GM21723 (cell line): ENCODE results near the gene RINL.
A peak's percentile ranks its signal among the peaks of the same experiment; 100 is the strongest.

Experiments used
- ATAC-seq: cut with Tn5 transposase; IDR thresholded peaks from one replicate; pipeline ENCODE4 v1.9.1; 2021; ENCODE audit warnings: mild to moderate bottlenecking, moderate library complexity; ENCODE audit not compliant: unreplicated experiment

The RINL gene

DNA sequence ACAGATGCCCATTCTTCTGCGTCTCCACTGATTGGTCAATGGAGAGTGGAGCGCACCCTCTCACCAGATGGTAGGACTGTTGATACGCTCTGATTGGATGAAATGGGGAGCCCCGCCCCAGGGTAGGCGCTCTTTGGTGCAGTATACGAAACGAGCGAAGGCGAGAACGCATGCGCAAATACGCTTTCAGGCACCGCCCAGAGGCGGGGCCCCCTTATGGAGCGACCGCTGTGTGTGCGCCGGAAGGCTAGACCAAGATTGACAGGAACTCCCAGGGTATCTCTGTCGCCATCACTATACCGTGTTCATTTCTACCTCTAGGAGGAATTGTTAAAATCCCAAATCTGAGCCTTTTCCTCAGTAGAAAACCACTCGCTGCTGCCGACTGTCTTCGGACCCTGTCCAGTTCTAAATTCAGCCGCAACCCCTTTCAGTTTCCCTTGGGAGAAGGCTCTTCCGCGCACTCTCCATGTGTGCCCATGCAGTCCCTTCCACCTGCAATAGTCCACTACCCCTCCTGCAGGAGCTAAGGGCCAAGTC, 27.6 kb downstream of the RINL start:
- peak; percentile 67 for ATAC-seq

DNA sequence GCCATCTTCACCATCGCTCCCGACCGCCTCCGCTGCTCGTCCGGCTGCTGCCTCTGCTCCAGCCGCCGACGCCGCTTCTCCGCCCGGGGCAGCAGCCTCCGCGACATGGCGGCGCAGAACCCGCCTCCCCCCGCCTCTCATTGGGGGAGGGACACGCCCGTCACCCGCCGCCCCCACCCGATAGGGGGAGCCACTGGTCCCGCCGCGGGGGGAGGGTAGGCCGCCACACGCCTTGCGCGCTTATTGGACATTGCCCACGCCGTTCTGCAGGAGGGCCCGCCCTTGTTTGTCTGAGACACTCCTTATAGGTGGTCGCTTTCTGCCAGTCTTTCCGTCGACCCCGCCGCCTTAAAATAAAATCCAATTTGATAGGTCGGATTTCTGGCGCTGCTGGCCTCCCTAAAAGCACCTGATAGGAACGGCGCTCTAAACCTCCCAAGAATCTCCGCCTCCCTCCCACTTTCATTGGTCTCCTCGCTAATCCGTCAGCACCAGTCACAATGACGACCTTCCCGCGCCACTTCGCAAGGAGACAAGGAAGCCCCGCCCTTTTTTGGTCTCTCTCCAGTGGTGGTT, 28.1 kb downstream of the RINL start, which contains the start of gene HNRNPL:
HNRNPL (minus strand) TSS at position 127 of the 576 bp plus-strand sequence; CDS start at position 107, 20 bp downstream.
- ATAC-seq, result peak; percentile 54

DNA sequence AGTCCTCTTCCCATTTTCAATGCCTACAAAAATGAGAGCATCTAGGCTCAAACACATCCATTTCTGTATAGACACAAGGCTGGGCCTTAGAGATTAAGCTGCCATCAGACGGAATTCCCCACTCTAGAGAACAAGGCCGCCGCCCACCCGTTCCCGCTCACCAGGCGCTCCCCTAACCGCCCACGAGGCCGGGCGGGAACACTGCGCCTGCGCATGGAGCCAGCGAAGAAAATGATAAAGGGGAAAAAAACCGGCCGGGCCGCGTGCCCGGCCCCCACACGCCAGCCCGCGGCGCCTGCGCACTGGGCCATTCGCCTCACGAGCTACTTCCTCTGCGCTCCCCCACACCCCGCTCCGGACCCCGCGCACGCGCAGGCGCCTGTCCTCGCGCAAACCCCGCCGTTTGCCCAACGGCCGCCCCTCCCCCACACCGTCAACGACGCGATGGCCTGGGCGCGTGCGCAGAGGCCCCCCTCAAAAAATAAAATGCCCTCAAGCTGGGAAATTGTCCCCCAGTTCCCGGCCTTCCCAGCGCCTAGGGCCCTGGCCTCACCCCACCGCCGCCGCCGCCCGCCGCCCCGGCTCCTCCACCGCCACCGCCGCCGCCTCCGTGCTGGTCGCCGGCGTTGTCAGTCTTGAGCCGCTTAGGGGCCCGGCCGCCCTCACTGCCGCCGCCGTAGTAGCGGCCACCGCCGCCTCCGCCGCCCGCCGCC, 28.8 kb downstream of the RINL start:
- peak; percentile 15 for ATAC-seq

DNA sequence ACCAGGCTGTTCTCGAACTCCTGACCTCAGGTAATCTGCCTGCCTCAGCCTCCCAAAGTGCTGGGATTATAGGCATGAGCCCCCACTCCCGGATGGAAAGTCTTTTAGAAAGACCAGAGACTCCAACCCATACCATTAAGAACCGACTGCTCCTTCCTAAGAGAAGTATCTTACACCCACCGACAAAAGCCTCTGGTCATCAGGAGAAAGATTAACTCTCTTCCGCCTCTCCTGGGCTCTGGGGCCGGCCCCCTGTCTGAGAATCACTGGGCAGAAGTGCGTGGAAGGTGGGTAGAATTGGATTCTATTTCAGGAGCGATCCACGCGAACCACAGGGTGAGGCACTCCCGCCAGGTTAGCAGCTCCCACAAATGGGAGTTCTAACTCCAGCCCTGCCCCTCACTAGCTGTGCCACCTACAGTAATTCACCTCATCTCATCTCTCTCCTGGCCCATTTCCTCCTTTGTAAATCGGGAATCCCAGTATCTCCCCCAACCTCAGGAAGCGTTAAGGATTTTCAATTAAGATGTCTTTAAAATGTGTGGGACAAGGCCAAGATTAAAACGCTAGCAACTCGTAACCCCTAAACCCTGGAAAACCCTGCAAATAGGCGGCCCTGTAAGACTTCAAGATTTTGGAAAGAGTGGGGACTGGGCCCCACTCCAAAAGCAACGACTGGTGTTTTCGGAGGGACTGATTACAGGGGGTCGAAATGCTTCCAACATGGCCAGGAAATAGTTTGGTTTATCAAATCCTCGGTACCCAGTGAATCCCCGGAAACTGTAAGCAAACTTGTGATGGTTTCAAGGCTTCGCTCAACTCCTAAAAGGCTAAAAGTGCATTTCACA, 29.6 kb downstream of the RINL start:
- no peak for ATAC-seq

DNA sequence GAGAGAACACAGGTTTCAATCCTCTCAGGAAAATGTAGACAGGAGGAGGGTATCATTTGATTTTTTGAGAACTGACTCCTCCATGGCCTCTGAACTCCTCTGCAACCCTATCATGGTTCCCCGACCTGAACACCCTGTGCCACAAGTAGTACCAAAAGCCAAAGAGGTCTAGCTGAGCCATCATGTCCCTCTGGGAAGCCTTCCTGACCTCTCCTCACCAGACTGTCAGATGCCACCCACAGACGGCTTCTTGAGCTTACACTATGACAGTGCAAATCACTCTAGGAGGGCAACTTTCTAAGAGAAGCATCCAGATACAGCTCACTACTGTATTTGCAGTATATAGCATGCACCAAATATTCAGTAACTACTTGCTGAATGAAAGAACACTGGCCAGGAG, 32.0 kb downstream of the RINL start:
- no peak for ATAC-seq

DNA sequence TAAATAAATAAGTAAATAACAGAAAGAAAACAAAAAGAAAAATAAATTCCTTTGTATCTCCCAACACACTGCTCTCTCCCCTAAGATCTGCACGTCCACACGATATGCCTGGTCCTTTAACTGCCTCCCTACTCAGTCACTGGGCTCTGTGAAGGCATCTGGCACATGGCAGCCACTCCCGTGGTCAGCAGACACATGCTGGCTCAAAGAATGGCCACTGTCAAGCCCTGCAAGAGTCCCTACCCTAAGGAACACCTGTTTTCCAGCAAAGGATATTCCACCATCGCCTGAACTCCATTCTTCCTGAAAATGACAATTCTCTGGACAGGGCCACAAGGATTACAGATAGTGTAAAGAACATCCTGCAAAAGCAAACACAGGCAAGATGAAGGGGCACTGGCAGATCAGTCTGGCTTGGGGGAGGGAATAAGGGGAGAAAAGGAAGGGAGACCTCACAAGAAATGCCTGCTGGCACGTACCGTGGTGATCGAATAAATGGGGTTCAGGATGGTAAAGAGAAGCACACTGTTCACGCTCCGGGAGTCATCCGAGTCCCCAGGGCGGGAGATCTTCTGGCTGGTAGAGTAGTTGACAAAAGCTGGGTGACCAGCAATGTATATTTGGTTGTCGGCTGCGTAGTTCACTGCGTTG, 32.6 kb downstream of the RINL start:
- no peak for ATAC-seq

DNA sequence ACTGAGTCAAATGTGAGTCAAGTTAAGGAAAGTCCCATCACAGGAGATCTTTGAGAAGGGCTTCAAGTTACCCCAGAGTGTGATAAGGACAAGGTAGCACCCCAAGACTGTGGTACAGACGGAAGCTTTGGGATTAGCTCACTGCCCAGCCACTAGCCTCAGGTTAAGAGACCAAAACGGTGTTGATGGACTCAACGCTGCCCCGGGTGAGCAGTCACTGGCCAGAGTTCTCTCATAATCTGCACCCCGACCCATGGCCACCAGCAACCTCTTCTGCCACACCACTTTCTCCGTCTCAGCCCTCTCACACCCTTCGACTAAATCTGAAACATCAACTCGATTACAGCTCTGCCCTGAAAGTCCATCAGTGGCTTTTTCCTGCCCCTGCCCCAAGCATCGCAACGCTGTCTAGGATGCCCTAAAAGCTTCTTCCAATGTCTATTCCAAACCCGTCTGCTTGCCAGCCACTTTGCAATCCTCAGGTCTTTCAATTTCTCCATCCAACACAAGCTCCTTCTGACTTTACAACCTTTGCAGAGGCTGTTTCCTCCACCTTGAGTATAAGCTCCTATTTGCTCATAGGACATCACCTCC, 33.9 kb downstream of the RINL start:
- ATAC-seq, result no peak

DNA sequence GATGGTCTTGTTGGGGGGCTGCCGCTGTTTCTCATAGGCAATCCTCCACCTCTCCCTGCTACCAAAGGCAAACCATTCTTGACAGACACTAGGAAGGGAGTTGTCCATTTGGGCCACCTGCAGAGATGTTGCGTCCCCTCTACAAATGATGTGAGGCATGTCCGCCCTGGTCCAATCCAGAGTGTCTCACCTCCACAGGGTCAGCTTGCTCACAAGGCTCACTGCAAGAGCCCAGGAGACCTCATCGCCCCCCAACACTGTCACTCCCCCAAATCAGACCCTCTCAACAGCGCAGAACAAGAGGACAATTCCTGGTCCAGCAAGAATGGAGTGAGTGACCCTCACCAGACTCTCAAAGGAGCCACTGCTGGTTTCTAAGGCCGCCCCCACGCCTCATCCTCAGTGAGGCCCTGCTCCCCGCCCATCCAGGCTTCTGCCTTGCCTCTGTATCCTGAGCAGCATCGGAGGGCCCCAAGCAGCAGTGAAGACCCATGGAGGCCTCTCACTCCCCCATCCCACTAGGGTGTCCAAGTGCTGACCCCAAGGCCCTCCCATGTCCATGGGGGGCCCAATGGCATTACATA, 34.8 kb downstream of the RINL start:
- ATAC-seq, result no peak

DNA sequence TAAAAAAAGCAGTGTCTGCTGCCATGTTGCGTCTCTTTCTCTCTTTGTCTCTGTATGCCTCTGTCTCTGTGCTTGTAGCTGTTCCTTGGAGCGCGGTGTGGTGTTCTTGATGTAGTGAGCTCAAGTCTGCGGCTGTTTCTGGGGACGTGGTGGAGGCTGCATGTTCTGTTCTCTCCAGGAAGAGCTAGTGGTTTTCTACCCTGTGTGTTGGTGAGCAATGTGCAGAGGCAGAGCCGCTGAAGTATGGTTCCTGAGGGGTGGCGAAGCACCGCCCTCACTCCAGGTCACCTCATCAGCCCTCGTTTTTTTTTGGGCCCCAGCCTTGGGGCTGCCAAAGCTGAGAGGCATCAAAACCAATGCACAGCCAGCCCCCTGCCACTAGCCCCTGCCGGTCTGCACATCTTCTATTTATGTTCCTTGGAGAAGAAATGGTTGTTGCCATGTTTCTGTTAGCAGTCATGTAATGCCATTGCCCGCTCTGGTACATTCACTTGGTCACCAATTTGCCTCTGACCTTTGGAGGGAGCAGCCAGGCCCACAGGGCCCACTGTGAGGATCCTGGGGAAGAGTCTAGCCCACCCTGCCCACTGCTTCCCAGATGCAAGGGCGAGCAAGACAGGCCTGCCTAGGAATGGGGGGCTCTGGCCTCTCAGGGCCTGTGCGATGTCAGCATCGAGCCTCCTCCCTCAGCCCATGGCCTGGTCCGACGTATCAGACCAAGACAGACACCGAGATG, 35.5 kb downstream of the RINL start:
- no peak for ATAC-seq

DNA sequence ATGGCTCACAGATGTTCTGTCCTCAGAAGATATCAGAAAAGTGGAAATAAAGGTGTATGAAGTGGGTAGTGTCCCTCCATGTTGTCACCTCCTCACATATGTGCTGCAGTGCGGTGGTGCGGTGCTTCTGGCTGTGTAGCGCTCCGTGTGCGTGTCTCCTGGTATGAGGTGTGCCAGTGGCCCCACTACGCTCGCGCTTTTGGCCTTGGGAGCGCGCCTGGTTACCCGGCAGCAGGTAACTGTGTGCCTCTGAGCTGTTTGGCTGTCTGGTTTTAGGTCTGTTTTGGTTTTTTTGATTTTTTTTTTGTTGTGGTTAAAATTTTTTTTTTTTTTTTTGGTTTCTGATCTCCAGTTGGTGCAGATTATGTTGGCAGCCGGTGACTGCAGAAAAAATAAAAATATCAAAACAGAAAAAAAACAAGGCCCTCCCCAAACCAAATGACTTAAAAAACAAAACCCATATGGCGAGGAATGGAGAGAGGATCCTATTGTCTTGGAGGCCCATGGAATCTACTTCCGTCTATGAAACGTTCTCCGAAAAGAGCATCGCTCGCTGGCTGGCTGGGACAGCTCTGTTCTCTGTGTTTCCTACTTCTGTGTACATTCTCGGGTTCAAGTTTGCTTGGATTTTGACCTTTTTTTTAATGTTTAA, 36.2 kb downstream of the RINL start:
- ATAC-seq, result no peak

DNA sequence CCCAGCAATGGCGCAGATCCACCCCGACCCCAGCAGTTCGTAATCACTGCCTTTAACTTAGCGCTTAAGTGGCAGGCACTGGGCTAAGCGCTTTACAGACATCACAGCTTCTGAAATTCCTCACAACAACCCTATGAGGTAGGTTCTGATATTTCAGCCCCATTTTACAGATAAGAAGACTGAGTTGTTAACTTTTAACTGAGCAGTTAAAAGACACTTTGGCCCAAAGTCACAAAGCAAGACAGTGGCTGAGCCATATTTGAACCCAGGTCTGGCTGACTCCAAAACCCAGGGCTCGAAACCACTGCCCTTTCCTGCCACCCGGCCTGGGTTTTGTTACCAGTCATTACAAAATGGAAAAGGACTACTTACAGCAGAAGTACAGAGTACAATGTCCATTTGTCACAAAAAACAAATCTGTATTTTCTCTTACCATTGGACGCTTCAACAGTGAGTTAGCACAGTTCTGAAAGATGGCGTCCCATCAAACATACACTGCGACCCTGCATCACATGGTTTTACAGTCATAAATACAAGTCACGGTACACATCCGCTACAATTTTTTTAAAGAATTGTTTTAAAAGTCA, 36.8 kb downstream of the RINL start:
- ATAC-seq, result no peak

DNA sequence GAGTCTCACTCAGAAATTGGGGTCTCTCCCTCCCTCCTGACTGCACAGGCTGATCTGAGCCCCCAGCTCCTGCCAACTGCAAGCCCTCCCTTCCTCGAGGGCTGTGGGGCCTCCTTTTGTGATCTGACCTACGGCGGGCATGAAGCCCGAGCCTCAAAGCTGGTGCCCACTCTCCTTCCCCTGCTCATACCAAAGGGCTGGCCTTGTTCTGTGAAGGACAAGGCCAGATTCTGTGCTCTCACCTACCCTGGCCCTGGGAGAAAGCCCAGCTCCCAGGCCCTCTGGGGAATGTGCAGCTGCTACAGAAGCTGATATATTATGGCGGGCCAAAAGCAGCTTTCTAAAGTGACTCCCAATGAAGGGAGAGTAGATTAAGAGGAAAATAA, 37.5 kb downstream of the RINL start:
- ATAC-seq, result no peak

DNA sequence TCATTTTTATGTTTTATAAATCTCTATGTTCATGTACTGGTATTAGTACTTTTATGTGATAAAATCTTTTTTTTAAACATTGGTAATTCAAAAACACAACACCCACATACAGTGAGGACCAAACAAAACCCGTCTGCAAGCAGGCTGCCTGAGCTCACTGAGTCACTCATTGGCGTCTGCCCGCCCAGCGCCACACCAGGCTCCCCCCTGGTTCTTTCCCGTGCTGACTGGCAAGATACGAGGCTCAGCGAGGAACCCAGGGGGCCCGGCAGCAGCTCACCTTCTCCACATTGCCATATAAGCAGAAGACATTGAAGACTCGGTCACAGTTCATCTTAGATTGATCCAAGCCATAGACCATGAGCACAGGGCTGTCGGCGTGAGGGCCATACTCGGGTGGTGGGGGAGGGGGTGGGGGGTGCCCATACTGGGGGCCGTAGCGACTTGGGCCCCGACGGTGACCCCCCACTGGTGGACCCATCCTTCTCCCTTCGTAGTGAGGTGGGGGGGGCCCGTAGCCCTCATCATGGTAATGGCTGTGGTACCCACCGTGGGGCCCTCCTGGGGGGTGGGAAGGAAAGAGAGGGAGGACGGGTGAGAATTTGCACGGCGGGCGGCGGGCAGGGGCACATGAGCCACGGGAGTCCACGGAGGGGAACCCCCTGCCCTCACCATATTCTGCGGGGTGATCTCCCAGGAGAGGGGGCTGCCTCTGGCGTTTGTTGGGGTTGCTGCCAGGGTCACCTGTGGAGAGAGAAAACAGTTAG, 38.1 kb downstream of the RINL start:
- ATAC-seq, result no peak

DNA sequence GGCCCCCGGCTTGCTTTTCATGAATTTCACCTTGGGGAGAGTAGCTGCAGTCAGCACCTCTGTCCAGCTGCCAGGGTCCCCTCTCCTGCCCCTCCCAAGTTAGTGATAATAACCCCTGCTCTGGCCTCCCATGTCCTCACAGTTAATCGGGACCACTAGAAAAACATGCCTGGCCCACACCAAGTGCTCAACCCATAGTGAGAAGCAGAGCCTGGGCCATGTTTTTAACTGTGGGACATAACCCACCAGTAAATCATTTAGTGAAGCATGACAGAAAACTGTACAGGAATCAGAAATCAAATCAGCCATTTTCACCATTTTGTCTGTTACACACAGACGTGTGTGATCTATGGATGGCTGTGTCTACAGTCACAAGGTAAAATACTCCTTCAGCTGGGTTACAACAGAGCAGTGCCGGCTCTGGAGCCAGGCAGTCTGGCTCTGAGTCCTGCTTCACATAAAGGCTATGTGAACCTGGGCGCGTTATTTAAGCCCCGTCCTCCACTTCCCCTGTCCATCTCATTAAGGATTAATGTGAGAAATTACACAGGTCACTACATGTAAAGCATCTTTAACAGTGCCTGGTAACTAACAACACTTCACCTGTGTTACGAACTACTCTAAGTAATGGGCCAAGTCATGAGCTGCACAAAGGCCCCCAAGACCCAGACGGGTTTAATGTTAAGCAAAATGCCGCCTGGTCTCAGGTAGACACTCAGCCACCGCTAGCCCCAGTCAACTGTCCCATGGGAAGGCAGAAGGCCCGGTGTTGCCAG, 38.9 kb downstream of the RINL start:
- no peak for ATAC-seq

DNA sequence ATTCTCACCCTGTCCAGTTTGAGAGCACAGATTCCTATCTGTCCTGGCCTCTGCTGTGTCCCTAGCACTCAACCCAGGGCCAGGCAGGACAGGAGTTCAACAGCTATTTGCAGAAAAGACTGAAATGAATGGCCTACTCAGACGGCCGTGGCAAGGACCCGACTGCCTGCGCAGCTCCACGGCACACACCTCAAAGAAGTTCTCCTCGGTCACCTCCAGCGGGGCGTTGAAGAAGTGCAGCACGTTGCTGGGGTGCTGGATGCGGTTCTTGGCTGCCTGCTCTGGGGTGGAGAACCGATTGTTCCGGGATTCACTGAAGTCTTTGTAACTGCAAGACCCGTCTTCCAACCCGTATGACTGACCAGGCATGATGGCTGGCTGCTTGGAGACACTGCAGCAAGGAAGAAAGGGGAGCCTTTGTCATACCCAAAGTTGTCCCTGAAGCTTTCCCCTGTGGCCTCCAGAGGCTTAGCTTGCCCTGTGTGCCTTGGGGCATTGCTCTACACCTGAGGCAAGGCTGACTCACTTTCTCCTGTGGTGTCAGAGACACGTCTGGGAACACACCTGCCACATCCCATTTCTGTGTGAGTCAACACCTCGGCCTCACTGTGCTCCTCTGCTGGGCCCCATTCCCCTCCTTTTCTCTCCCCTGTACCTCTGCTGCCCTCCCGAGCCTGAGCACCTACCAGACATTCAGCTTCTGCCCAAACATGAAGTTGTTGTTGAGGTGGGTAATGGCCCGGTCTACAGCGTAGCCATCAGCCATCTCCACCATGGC, 39.7 kb downstream of the RINL start:
- no peak for ATAC-seq

DNA sequence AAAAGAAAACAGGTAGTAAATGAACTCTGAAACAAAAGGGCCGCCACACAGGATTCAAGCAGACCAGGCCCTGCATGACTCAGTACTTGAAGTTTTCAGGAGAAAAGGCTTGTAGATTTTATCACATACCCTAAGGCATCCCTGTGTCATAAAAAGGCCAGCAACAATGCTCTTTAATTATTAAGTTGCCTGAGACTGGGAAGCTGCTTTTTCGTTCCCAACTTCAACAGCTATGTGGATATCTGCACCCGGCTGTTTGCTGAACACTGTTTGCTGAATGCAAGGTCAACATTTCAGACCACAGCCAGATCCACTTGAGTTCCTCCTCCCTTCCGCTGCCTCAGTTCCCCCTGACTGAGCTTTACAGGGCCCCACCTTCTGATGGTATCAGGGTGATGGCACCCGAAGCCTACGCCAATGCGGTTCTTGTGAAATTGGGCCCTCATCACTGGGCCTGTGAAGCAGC, 40.4 kb downstream of the RINL start:
- no peak for ATAC-seq
